MCF 10A (cell line): ENCODE data around the gene HEMGN. TPM values are rescaled to one million over a fixed set of nuclear protein-coding genes. Genes with fewer than 3 reads are reported as not detected.

ENCODE experiments used
- BruUV-seq: library from RNA; stranded (reverse); fragments of 400-500 nt; replicated peaks from 2 replicates; lab custom pipeline; 2021; lab: Mats Ljungman, UMichigan
- CTCF ChIA-PET: fragments of 300-600 bp; sonication (Branson Sonifier 250); formaldehyde crosslinking; extraction: SDS; loops from one replicate; lab custom pipeline; 2021; ENCODE audit warnings: antibody characterized with exemption, inconsistent platforms; lab: Yijun Ruan, JAX
- POLR2A ChIA-PET: fragments of 300-600, 350-650 bp; sonication (Branson Sonifier 250); formaldehyde crosslinking; extraction: SDS; loops from one replicate; lab custom pipeline; 2020; ENCODE audit warnings: antibody characterized with exemption, inconsistent platforms; lab: Yijun Ruan, JAX
- DNase-seq: peaks from one replicate; pipeline ENCODE4 v3.0.0-alpha.2; 2018; ENCODE audit not compliant: unreplicated experiment
- H3K27ac Mint-ChIP-seq: one replicate; pipeline ENCODE4 v1.8.0; 2022; ENCODE audit warnings: mild to moderate bottlenecking, low read depth, mixed read lengths; ENCODE audit not compliant: unreplicated experiment
- H3K27me3 Mint-ChIP-seq: one replicate; pipeline ENCODE4 v1.8.0; 2022; ENCODE audit warnings: mixed read lengths; ENCODE audit not compliant: insufficient read depth, unreplicated experiment
- H3K36me3 Mint-ChIP-seq: one replicate; pipeline ENCODE4 v1.8.0; 2022; ENCODE audit warnings: mild to moderate bottlenecking, moderate library complexity, mixed read lengths; ENCODE audit not compliant: insufficient read depth, unreplicated experiment
- H3K4me1 Mint-ChIP-seq: one replicate; pipeline ENCODE4 v1.8.0; 2022; ENCODE audit warnings: mixed read lengths; ENCODE audit not compliant: insufficient read depth, unreplicated experiment
- H3K4me3 Mint-ChIP-seq: one replicate; pipeline ENCODE4 v1.8.0; 2022; ENCODE audit warnings: mild to moderate bottlenecking, moderate library complexity, mixed read lengths; ENCODE audit not compliant: unreplicated experiment
- H3K9me3 Mint-ChIP-seq: one replicate; pipeline ENCODE4 v1.8.0; 2022; ENCODE audit warnings: mixed read lengths; ENCODE audit not compliant: unreplicated experiment
- intact Hi-C: fragments of 100-400 bp; cut with micrococcal nuclease; formaldehyde crosslinking; loops from 2 replicates; pipeline ENCODE4 v1.14.1; 2022
- total RNA-seq: library from RNA; stranded (reverse); gene quantifications from 2 replicates; pipeline ENCODE4 v1.2.3, GENCODE V29; 2022
- TF ChIP-seq, protein P1 (sequence below): fragments of 200-600 bp; IDR thresholded peaks from one replicate; pipeline ENCODE4 v1.8.0; 2022; ENCODE audit warnings: antibody characterized with exemption, mild to moderate bottlenecking; ENCODE audit not compliant: unreplicated experiment

HEMGN gene
- total RNA-seq, 1 experiment from 2014 or later, result not detected

DNA sequence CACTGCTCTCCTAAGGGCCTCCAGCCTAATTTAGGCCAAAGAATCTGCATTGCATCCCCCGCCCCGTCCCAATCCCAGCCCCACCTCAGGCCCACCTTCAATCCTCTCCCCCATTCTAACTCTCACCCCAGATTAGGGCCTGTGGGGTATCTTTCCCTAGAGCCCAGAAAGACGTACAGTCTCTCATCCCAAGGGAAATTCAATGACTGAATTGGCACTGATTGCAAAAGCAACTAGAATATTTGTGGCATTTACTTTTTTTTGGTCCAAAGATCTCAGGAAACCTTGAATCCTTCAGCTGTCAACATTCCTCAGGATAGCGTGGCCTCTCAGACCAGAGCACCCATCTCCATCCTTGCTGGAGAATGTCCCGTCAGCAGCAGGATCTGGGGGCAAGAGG is 46.2 kb downstream of the HEMGN start:
- H3K36me3 Mint-ChIP-seq, result no peaks in the 10 kb centered on the region
- H3K4me1 Mint-ChIP-seq, result peaks cover 6% of the 10 kb centered on the region
- intact Hi-C loops, result no loop called here
- no peak overlapping the region for H3K4me3 Mint-ChIP-seq
- BruUV-seq, result no TSS peak
- H3K9me3 Mint-ChIP-seq, result no peaks in the 10 kb centered on the region
- CTCF ChIA-PET, result interaction anchor here (1.1 to 6.3 kb wide), 3 partner anchors 9 to 180 kb away, joined by 3 to 82 read pairs (median 6); no protein-coding TSS in a partner anchor
- DNase-seq, result no peak
- POLR2A ChIA-PET, result no interaction called here
- TF ChIP-seq, protein P1, sequence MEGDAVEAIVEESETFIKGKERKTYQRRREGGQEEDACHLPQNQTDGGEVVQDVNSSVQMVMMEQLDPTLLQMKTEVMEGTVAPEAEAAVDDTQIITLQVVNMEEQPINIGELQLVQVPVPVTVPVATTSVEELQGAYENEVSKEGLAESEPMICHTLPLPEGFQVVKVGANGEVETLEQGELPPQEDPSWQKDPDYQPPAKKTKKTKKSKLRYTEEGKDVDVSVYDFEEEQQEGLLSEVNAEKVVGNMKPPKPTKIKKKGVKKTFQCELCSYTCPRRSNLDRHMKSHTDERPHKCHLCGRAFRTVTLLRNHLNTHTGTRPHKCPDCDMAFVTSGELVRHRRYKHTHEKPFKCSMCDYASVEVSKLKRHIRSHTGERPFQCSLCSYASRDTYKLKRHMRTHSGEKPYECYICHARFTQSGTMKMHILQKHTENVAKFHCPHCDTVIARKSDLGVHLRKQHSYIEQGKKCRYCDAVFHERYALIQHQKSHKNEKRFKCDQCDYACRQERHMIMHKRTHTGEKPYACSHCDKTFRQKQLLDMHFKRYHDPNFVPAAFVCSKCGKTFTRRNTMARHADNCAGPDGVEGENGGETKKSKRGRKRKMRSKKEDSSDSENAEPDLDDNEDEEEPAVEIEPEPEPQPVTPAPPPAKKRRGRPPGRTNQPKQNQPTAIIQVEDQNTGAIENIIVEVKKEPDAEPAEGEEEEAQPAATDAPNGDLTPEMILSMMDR, result no peak
- no peaks in the 10 kb centered on the region for H3K27me3 Mint-ChIP-seq
- no peak overlapping the region for H3K27ac Mint-ChIP-seq

- H3K4me3 Mint-ChIP-seq, result no peak overlapping the region
- peaks cover 1% of the 10 kb centered on the region for H3K4me1 Mint-ChIP-seq
- H3K27me3 Mint-ChIP-seq, result no peaks in the 10 kb centered on the region
- no peaks in the 10 kb centered on the region for H3K36me3 Mint-ChIP-seq
- CTCF ChIA-PET, result interaction anchor here (0.6 to 6.3 kb wide), 10 partner anchors 11 to 403 kb away, joined by 3 to 82 read pairs (median 4); no protein-coding TSS in a partner anchor
- no peak overlapping the region for H3K27ac Mint-ChIP-seq
- H3K9me3 Mint-ChIP-seq, result no peaks in the 10 kb centered on the region
- TF ChIP-seq, protein P1, result peak; percentile 59
- peak; percentile 54 for DNase-seq
- intact Hi-C loops, result no loop called here
- BruUV-seq, result no TSS peak
- POLR2A ChIA-PET, result no interaction called here
These were observed 47.8 kb downstream of the HEMGN start for GRCh38 chr9:97889941-97890887.

DNA sequence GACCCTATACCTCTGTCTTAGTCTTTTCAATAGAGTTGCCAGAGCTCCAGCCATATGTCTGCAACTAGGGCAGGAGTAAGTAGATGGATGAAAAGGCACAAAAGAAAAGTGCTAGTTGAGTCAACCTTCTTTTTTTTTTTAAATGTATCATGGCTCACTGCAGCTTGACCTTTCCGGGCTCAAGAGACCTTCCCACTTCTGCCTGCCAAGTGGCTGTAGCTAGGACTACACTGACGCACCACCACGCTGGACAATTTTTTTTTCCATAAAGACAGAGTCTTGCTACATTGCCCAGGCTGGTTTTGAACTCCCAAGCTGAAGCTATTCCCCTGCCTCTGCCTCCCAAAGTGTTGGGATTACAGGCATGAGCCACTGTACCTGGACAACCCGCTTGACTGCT is 57.6 kb downstream of the HEMGN start:
- Mint-ChIP-seq H3K9me3 (no peaks in the 10 kb centered on the region), H3K36me3 (no peaks in the 10 kb centered on the region), H3K27me3 (no peaks in the 10 kb centered on the region), H3K4me1 (peaks cover 18% of the 10 kb centered on the region), H3K27ac (no peak overlapping the region), H3K4me3 (no peak overlapping the region)
- BruUV-seq, result no TSS peak
- CTCF ChIA-PET, result interaction anchor here (0.6 to 2.1 kb wide), 4 partner anchors 10 to 918 kb away, joined by 3 to 7 read pairs (median 4); no protein-coding TSS in a partner anchor
- DNase-seq, result no peak
- POLR2A ChIA-PET, result no interaction called here
- TF ChIP-seq, protein P1, result no peak
- intact Hi-C loops, result no loop called here

Other genes starting within 250 kb of the HEMGN start
- gene XPA, start 240.8 kb downstream of the HEMGN start, total RNA-seq, result 11.8 and 12.3 TPM in 2 replicates
- gene FOXE1, start 84.9 kb downstream of the HEMGN start, total RNA-seq, result not detected in 2 replicates
- 10.0 and 10.3 TPM in 2 replicates for gene TRMO, start 15.7 kb downstream of the HEMGN start, total RNA-seq
- 218 and 245 TPM in 2 replicates for gene ANP32B, start 45.2 kb upstream of the HEMGN start, total RNA-seq
- 80.8 and 102 TPM in 2 replicates for gene NANS, start 118.6 kb upstream of the HEMGN start, total RNA-seq
- 15.8 and 17.9 TPM in 2 replicates for gene TRIM14, start 181.1 kb upstream of the HEMGN start, total RNA-seq